ENCODE results near the gene HIVEP1. TPM values are rescaled to one million over a fixed set of nuclear protein-coding genes. Genes with fewer than 3 reads are reported as not detected.

The HIVEP1 gene
- total and polyA plus RNA-seq, 12 donors = 3.4 to 20.9 (median 13.3) TPM

DNA sequence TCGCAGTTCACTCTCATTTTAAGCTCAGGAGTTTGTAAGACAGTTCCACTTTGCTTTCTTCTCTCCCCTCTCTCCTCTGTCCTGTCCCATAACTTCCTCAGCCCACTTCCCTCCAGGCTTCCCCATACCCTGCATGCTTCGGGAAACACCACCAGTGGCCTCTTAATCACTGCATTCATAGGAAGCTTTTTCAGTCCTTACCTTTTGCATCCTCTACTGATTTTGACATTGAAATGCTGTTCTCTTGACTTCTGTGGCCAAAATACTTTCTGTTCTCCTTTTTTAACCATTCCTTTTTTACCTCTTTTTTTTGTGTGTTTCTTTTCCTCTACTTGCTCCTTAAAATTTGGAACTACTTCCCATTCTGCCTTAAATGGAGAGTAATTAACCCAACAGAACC, 69.7 kb downstream of the HIVEP1 start:
- TF ChIP-seq, protein P1, sequence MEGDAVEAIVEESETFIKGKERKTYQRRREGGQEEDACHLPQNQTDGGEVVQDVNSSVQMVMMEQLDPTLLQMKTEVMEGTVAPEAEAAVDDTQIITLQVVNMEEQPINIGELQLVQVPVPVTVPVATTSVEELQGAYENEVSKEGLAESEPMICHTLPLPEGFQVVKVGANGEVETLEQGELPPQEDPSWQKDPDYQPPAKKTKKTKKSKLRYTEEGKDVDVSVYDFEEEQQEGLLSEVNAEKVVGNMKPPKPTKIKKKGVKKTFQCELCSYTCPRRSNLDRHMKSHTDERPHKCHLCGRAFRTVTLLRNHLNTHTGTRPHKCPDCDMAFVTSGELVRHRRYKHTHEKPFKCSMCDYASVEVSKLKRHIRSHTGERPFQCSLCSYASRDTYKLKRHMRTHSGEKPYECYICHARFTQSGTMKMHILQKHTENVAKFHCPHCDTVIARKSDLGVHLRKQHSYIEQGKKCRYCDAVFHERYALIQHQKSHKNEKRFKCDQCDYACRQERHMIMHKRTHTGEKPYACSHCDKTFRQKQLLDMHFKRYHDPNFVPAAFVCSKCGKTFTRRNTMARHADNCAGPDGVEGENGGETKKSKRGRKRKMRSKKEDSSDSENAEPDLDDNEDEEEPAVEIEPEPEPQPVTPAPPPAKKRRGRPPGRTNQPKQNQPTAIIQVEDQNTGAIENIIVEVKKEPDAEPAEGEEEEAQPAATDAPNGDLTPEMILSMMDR (IDR thresholded peaks at IDR 0.05) = no peak
- WGBS, 2 donors = 42 to 67% methylated on average over 2 of the region's 2 CpGs
- Histone ChIP-seq H3K4me3 (no peak overlapping the region), H3K4me1 (peaks cover 0 to 23% (median 7%) of the 10 kb centered on the region in 9 donors), H3K27ac (no peak overlapping the region), H3K9me3 (no peaks in the 10 kb centered on the region), H3K36me3 (no peaks in the 10 kb centered on the region), H3K27me3 (no peaks in the 10 kb centered on the region)
- DNase-seq = no peak
- ATAC-seq = no peak
- intact Hi-C loops (cut with DNase I) = no loop called here

DNA sequence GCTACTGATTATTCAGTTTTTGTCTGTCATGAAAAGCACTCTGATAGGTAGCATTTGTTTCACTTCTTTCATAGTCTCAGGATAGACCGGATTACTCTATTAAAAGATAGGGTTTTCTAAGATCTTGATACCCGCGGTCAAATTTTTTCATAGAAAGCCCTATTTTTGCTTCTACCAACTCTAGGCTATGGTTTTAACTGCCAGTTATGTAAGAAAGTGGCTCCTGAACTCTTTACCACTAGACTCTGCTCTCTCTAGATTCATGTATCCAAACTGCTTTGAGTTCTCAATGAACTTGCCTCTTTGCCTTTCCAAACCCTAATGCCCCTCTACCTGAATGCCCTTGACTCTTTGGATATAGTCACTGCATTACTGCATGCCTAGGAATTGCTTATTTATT, 70.3 kb downstream of the HIVEP1 start:
- intact Hi-C loops (cut with DNase I) = no loop called here
- Histone ChIP-seq H3K4me3 (no peak overlapping the region), H3K27ac (no peak overlapping the region), H3K36me3 (no peaks in the 10 kb centered on the region), H3K27me3 (no peaks in the 10 kb centered on the region), H3K4me1 (peaks cover 0 to 23% (median 7%) of the 10 kb centered on the region in 9 donors), H3K9me3 (no peaks in the 10 kb centered on the region)
- WGBS, 2 donors = 96 to 99% methylated on average over 3 of the region's 3 CpGs
- no peak for ATAC-seq
- TF ChIP-seq, protein P1 (IDR thresholded peaks at IDR 0.05) = no peak
- no peak for DNase-seq

DNA sequence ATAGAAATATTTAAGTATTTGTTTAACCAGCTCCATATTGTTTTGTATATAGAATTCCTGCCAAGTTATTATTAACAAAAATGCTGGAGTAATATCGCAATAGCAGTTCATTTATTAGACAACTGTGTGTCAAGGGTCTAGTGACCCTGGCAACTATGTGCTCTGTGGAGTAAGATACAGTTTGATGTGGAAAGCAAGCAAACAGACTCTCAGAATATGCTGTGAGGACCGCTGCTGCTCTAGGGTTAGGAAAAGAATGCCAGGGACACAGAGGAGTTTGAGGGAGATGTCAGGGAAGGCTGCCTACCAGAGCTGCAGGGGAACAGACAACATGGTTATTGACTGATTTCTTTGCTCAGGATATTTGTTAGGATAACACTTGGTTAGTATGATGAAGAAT, 71.2 kb downstream of the HIVEP1 start:
- ATAC-seq (no peak), DNase-seq (no peak)
- intact Hi-C loops (cut with DNase I) = no loop called here
- WGBS, 2 donors = 78 to 86% methylated on average over 2 of the region's 2 CpGs
- TF ChIP-seq, protein P1 (IDR thresholded peaks at IDR 0.05) = no peak
- H3K36me3 ChIP-seq = no peaks in the 10 kb centered on the region
- H3K27me3 ChIP-seq = no peaks in the 10 kb centered on the region
- H3K4me3 ChIP-seq = no peak overlapping the region
- H3K27ac ChIP-seq = no peak overlapping the region
- H3K4me1 ChIP-seq = peaks cover 0 to 23% (median 7%) of the 10 kb centered on the region in 9 donors
- no peaks in the 10 kb centered on the region for H3K9me3 ChIP-seq

DNA sequence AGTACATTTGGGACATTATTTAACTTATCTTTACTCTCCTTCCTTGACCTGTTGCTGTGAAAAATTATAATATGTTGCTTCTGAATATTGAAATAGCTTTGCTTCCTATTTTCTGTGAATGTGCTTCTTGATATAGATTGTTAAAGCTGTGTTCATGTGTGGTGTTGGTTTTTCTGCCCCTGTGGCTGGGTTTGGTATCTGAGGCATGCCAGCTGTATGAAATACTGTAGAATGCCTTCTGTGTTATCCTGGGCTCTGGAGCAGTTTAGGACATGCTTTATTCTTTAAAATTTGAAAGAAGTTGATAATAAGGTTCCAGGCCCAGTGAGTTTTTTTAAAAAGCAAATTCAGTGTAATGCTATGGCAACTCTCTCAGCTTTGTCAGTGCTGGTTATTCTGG, 71.7 kb downstream of the HIVEP1 start:
- Histone ChIP-seq H3K4me3 (no peak overlapping the region), H3K4me1 (peaks cover 0 to 23% (median 7%) of the 10 kb centered on the region in 9 donors), H3K27ac (no peak overlapping the region), H3K27me3 (no peaks in the 10 kb centered on the region), H3K9me3 (no peaks in the 10 kb centered on the region), H3K36me3 (no peaks in the 10 kb centered on the region)
- ATAC-seq (no peak), DNase-seq (no peak)
- TF ChIP-seq, protein P1 (IDR thresholded peaks at IDR 0.05) = no peak
- intact Hi-C loops (cut with DNase I) = no loop called here

Data from heart right ventricle (tissue), 16 donors.